Activated CD4-positive, alpha-beta memory T cell treated with anti-CD3 and anti-CD28 coated beads for 36 hours (primary cell): ENCODE results near the gene DTX3. TPM values are rescaled to one million over a fixed set of nuclear protein-coding genes. Genes with fewer than 3 reads are reported as not detected.
"Not testable (repeated sequence)": the region's sequence is repeated elsewhere in the genome, so short reads cannot be mapped to it uniquely, and the experiment has no call there.

ENCODE experiments used
- CTCF ChIA-PET: fragments of 350-600 bp; sonication (Branson Sonifier 250); formaldehyde crosslinking; loops from one replicate; lab custom pipeline; 2021; ENCODE audit warnings: antibody characterized with exemption, inconsistent platforms; lab: Charles Lee
- POLR2A ChIA-PET: fragments of 350-600 bp; sonication (Branson Sonifier 250); formaldehyde crosslinking; loops from one replicate; lab custom pipeline; 2021; ENCODE audit warnings: antibody characterized with exemption; lab: Charles Lee
- DNase-seq: peaks from one replicate; pipeline ENCODE4 v3.0.0-alpha.2; 2020
- H3K27ac Mint-ChIP-seq: one replicate; pipeline ENCODE4 v1.8.0; 2021; ENCODE audit warnings: mixed read lengths
- H3K27me3 Mint-ChIP-seq: one replicate; pipeline ENCODE4 v1.8.0; 2021; ENCODE audit warnings: mixed read lengths
- H3K36me3 Mint-ChIP-seq: one replicate; pipeline ENCODE4 v1.8.0; 2021; ENCODE audit warnings: mixed read lengths
- H3K4me1 Mint-ChIP-seq: one replicate; pipeline ENCODE4 v1.8.0; 2021; ENCODE audit warnings: low read depth, mixed read lengths
- H3K4me3 Mint-ChIP-seq: one replicate; pipeline ENCODE4 v1.8.0; 2021; ENCODE audit warnings: mild to moderate bottlenecking, mixed read lengths
- H3K9me3 Mint-ChIP-seq: one replicate; pipeline ENCODE4 v1.8.0; 2021; ENCODE audit warnings: mixed read lengths
- intact Hi-C: fragments of 100-400 bp; cut with micrococcal nuclease; formaldehyde crosslinking; loops from one replicate; pipeline ENCODE4 v1.15.1; 2023
- total RNA-seq, 2 experiments: library from RNA; stranded (reverse); gene quantifications; one replicate each; pipeline ENCODE4 v1.2.3, GENCODE V29; 2021

The DTX3 gene
- 10 to 100 TPM; 15.4 to 15.8 TPM for total RNA-seq

- Mint-ChIP-seq H3K4me1 (peaks cover 22% of the 10 kb centered on the region), H3K9me3 (no peaks in the 10 kb centered on the region), H3K4me3 (peak within 1 kb of the TSS; percentile 74), H3K27me3 (no peaks in the 10 kb centered on the region), H3K27ac (peak within 1 kb of the TSS; percentile 68), H3K36me3 (peaks cover 14% of the 10 kb centered on the region)
- DNase-seq = peak; percentile 64
- intact Hi-C loops = loop anchor here (2.0 kb wide), 1 partner anchor 14 kb away; the partner anchor contains the start of gene PIP4K2C
- CTCF ChIA-PET = interaction anchor here (1.5 to 3.6 kb wide), 2 partner anchors 21 kb away, joined by 4 to 26 read pairs; no protein-coding TSS in a partner anchor
- POLR2A ChIA-PET = interaction anchor here (0.9 to 1.3 kb wide), 2 partner anchors 11 to 147 kb away, joined by 3 read pairs; partner anchors contain the start of gene CDK4
These were observed at the start of gene DTX3 for GRCh38 chr12:57604454-57604991. TSS of gene DTX3 (plus strand) at chr12:57604824. CDS start at chr12:57606518, 1,694 bp downstream.

- no peak overlapping the region for H3K27ac Mint-ChIP-seq
- H3K4me1 Mint-ChIP-seq = peaks cover 7% of the 10 kb centered on the region
- no peaks in the 10 kb centered on the region for H3K9me3 Mint-ChIP-seq
- H3K4me3 Mint-ChIP-seq = no peak overlapping the region
- no peak for DNase-seq
- H3K27me3 Mint-ChIP-seq = peaks cover 6% of the 10 kb centered on the region
- intact Hi-C loops = no loop called here
- POLR2A ChIA-PET = no interaction called here
- H3K36me3 Mint-ChIP-seq = no peaks in the 10 kb centered on the region
- CTCF ChIA-PET = interaction anchor here (1.4 kb wide), 2 partner anchors 9 to 29 kb away, joined by 3 to 6 read pairs; no protein-coding TSS in a partner anchor
These were observed 49.7 kb upstream of the DTX3 start for GRCh38 chr12:57554897-57555296.

- intact Hi-C loops = no loop called here
- CTCF ChIA-PET = no interaction called here
These were observed 45.8 kb upstream of the DTX3 start for GRCh38 chr12:57558864-57559263.

GRCh38 chr12:57560516-57560915 is 44.1 kb upstream of the DTX3 start:
- H3K27ac Mint-ChIP-seq = no peak overlapping the region

More at GRCh38 chr12:57558864-57559263, 45.8 kb upstream of the DTX3 start:
- Mint-ChIP-seq H3K27me3 (peaks cover under 1% of the 10 kb centered on the region), H3K4me3 (no peak overlapping the region), H3K4me1 (no peaks in the 10 kb centered on the region), H3K27ac (no peak overlapping the region), H3K36me3 (no peaks in the 10 kb centered on the region), H3K9me3 (no peaks in the 10 kb centered on the region)
- POLR2A ChIA-PET = no interaction called here
- DNase-seq = no peak

GRCh38 chr12:57561117-57561516 is 43.5 kb upstream of the DTX3 start:
- H3K9me3 Mint-ChIP-seq, DNase-seq, H3K36me3 Mint-ChIP-seq, H3K27me3 Mint-ChIP-seq, H3K4me3 Mint-ChIP-seq, POLR2A ChIA-PET, intact Hi-C loops, H3K27ac Mint-ChIP-seq, H3K4me1 Mint-ChIP-seq: not testable (repeated sequence)
- CTCF ChIA-PET = interaction anchor here (3.3 kb wide), 1 partner anchor 21 kb away, joined by 14 read pairs; no protein-coding TSS in a partner anchor

More at GRCh38 chr12:57560516-57560915, 44.1 kb upstream of the DTX3 start:
- ChIA-PET CTCF (no interaction called here), POLR2A (no interaction called here)
- H3K36me3 Mint-ChIP-seq = no peaks in the 10 kb centered on the region
- H3K27me3 Mint-ChIP-seq = no peaks in the 10 kb centered on the region
- intact Hi-C loops = no loop called here
- no peaks in the 10 kb centered on the region for H3K9me3 Mint-ChIP-seq
- DNase-seq = no peak
- no peaks in the 10 kb centered on the region for H3K4me1 Mint-ChIP-seq
- no peak overlapping the region for H3K4me3 Mint-ChIP-seq

- H3K4me1 Mint-ChIP-seq = no peaks in the 10 kb centered on the region
- ChIA-PET CTCF (interaction anchor here (3.3 kb wide), 1 partner anchor 19 kb away, joined by 14 read pairs; no protein-coding TSS in a partner anchor), POLR2A (no interaction called here)
- intact Hi-C loops = no loop called here
- H3K4me3 Mint-ChIP-seq = no peak overlapping the region
- H3K27me3 Mint-ChIP-seq = no peaks in the 10 kb centered on the region
- no peaks in the 10 kb centered on the region for H3K36me3 Mint-ChIP-seq
- DNase-seq = no peak
- no peaks in the 10 kb centered on the region for H3K9me3 Mint-ChIP-seq
- no peak overlapping the region for H3K27ac Mint-ChIP-seq
These were observed 41.3 kb upstream of the DTX3 start for GRCh38 chr12:57563358-57563757.

- Mint-ChIP-seq H3K4me3 (no peak overlapping the region), H3K9me3 (no peaks in the 10 kb centered on the region), H3K27ac (no peak overlapping the region), H3K4me1 (no peaks in the 10 kb centered on the region), H3K36me3 (no peaks in the 10 kb centered on the region), H3K27me3 (no peaks in the 10 kb centered on the region)
- intact Hi-C loops = no loop called here
- ChIA-PET CTCF (interaction anchor here (3.3 kb wide), 1 partner anchor 18 kb away, joined by 14 read pairs; no protein-coding TSS in a partner anchor), POLR2A (no interaction called here)
- no peak for DNase-seq
These were observed 40.4 kb upstream of the DTX3 start for GRCh38 chr12:57564178-57564740.

- no peak for DNase-seq
- no peaks in the 10 kb centered on the region for H3K4me1 Mint-ChIP-seq
- H3K9me3 Mint-ChIP-seq = no peaks in the 10 kb centered on the region
- H3K27me3 Mint-ChIP-seq = no peaks in the 10 kb centered on the region
- H3K36me3 Mint-ChIP-seq = no peaks in the 10 kb centered on the region
- ChIA-PET CTCF (interaction anchor here (0.8 kb wide), 1 partner anchor 22 kb away, joined by 3 read pairs; the partner anchor contains the start of gene DCTN2), POLR2A (no interaction called here)
- intact Hi-C loops = no loop called here
- H3K27ac Mint-ChIP-seq = no peak overlapping the region
- no peak overlapping the region for H3K4me3 Mint-ChIP-seq
These were observed 35.8 kb upstream of the DTX3 start for GRCh38 chr12:57568838-57569237.

GRCh38 chr12:57569858-57570257 is 34.8 kb upstream of the DTX3 start:
- H3K27ac Mint-ChIP-seq = no peak overlapping the region
- no peak for DNase-seq

GRCh38 chr12:57570438-57570837 is 34.2 kb upstream of the DTX3 start:
- DNase-seq, H3K9me3 Mint-ChIP-seq, H3K4me3 Mint-ChIP-seq, H3K36me3 Mint-ChIP-seq, H3K27me3 Mint-ChIP-seq, H3K4me1 Mint-ChIP-seq, POLR2A ChIA-PET, H3K27ac Mint-ChIP-seq, intact Hi-C loops: not testable (repeated sequence)
- CTCF ChIA-PET = interaction anchor here (1.0 kb wide), 2 partner anchors 13 kb away, joined by 3 to 5 read pairs; no protein-coding TSS in a partner anchor

More at GRCh38 chr12:57569858-57570257, 34.8 kb upstream of the DTX3 start:
- no peaks in the 10 kb centered on the region for H3K9me3 Mint-ChIP-seq
- ChIA-PET POLR2A (no interaction called here), CTCF (interaction anchor here (0.7 to 1.0 kb wide), 3 partner anchors 14 to 111 kb away, joined by 3 read pairs; partner anchors contain the start of gene DCTN2)
- intact Hi-C loops = no loop called here
- H3K4me1 Mint-ChIP-seq = no peaks in the 10 kb centered on the region
- H3K4me3 Mint-ChIP-seq = no peak overlapping the region
- H3K27me3 Mint-ChIP-seq = no peaks in the 10 kb centered on the region
- H3K36me3 Mint-ChIP-seq = no peaks in the 10 kb centered on the region

- intact Hi-C loops = no loop called here
- ChIA-PET CTCF (interaction anchor here (0.6 to 0.9 kb wide), 2 partner anchors 8 to 335 kb away, joined by 3 read pairs; no protein-coding TSS in a partner anchor), POLR2A (no interaction called here)
- Mint-ChIP-seq H3K36me3 (no peaks in the 10 kb centered on the region), H3K4me1 (no peaks in the 10 kb centered on the region), H3K27me3 (no peaks in the 10 kb centered on the region), H3K9me3 (no peaks in the 10 kb centered on the region), H3K27ac (no peak overlapping the region), H3K4me3 (no peak overlapping the region)
- no peak for DNase-seq
These were observed 32.5 kb upstream of the DTX3 start for GRCh38 chr12:57571926-57572762.

GRCh38 chr12:57574795-57575194 is 29.8 kb upstream of the DTX3 start:
- no peaks in the 10 kb centered on the region for H3K4me1 Mint-ChIP-seq
- H3K4me3 Mint-ChIP-seq = no peak overlapping the region
- ChIA-PET CTCF (interaction anchor here (1.0 to 2.0 kb wide), 4 partner anchors 8 to 55 kb away, joined by 3 to 10 read pairs (median 6); no protein-coding TSS in a partner anchor), POLR2A (no interaction called here)
- DNase-seq = no peak
- H3K27ac Mint-ChIP-seq = no peak overlapping the region
- no peaks in the 10 kb centered on the region for H3K27me3 Mint-ChIP-seq
- no peaks in the 10 kb centered on the region for H3K9me3 Mint-ChIP-seq
- intact Hi-C loops = no loop called here
- no peaks in the 10 kb centered on the region for H3K36me3 Mint-ChIP-seq
